ENCODE measurements around the gene RAD18.

DNA sequence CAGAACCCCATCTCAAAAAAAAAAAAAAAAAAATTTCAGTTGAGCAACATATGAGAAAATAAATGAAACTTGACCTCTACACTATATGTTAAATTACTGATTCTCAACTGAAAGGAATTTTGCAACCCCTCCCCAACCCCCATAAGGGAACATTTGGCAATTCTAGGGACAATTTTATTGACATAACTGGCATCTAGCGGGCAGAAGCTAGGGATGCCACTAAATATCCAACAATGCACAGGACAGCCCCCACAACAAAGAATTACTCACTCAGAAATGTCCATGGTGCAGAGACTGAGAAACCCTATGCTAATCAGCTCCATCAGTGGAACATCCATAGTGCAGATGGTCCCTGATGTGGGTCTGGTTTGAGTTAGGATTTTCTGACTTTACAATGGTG is 135.6 kb downstream of the RAD18 start:
- TF ChIP-seq, protein P1, sequence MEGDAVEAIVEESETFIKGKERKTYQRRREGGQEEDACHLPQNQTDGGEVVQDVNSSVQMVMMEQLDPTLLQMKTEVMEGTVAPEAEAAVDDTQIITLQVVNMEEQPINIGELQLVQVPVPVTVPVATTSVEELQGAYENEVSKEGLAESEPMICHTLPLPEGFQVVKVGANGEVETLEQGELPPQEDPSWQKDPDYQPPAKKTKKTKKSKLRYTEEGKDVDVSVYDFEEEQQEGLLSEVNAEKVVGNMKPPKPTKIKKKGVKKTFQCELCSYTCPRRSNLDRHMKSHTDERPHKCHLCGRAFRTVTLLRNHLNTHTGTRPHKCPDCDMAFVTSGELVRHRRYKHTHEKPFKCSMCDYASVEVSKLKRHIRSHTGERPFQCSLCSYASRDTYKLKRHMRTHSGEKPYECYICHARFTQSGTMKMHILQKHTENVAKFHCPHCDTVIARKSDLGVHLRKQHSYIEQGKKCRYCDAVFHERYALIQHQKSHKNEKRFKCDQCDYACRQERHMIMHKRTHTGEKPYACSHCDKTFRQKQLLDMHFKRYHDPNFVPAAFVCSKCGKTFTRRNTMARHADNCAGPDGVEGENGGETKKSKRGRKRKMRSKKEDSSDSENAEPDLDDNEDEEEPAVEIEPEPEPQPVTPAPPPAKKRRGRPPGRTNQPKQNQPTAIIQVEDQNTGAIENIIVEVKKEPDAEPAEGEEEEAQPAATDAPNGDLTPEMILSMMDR (IDR thresholded peaks at IDR 0.05), result no peak
- TF ChIP-seq ZFX (IDR thresholded peaks at IDR 0.05; ENCODE audit: borderline replicate concordance), result no peak
